ENCODE measurements around the gene SYS1.

SYS1 gene

GRCh38 chr20:45415822-45416637 lies 53.1 kb downstream of the SYS1 start, which contains the start of gene PIGT:
Gene PIGT (plus strand): TSS chr20:45416141. CDS start chr20:45416157, 16 bp downstream.
- ATAC-seq, result peak; percentile 97
- TF ChIP-seq CSDC2 (CRISPR knock-in tag; IDR thresholded peaks at IDR 0.05) (no peak), OSR1 (CRISPR knock-in tag; IDR thresholded peaks at IDR 0.05) (no peak), TSHZ2 (CRISPR knock-in tag; IDR thresholded peaks at IDR 0.05) (no peak), ZNF565 (CRISPR knock-in tag; conservative IDR thresholded peaks at IDR 0.05; ENCODE audit: low read depth) (no peak)

GRCh38 chr20:45416917-45417316 lies 54.0 kb downstream of the SYS1 start:
- no peak for TF ChIP-seq SNAI2 (CRISPR knock-in tag; IDR thresholded peaks at IDR 0.05)
- TF ChIP-seq ZC3H10 (CRISPR knock-in tag; IDR thresholded peaks at IDR 0.05), result no peak
- no peak for TF ChIP-seq TOX (CRISPR knock-in tag; IDR thresholded peaks at IDR 0.05; ENCODE audit: borderline replicate concordance)
- no peak for ATAC-seq

All from SK-N-SH treated with all-trans-retinoic acid at 6 μM for 48 hours (cell line).